CD14-positive monocyte (primary cell): ENCODE data around the gene COL15A1. TPM values are rescaled to one million over a fixed set of nuclear protein-coding genes. Genes with fewer than 3 reads are reported as not detected.
"Not testable (repeated sequence)": the region's sequence is repeated elsewhere in the genome, so short reads cannot be mapped to it uniquely, and the experiment has no call there.

Source experiments
- DNase-seq, 3 donors: peaks; one replicate each; pipeline ENCODE4 v3.0.0-alpha.2; 2011 to 2022
- H2AFZ ChIP-seq: 2 replicates; pipeline ENCODE4 v1.6.0; 2012; ENCODE audit warnings: mild to moderate bottlenecking, low read depth, low read length, inconsistent platforms; ENCODE audit not compliant: insufficient read depth, poor library complexity, severe bottlenecking
- H3K27ac ChIP-seq, 2 donors: 1 replicate in 1 of 2; 2 replicates in 1 of 2; pipeline ENCODE4 v1.5.1; 2012 to 2013; ENCODE audit warnings: low read length in 2 of 2, control low read depth in 1 of 2, inconsistent platforms in 1 of 2, low read depth in 1 of 2, mild to moderate bottlenecking in 1 of 2
- H3K27me3 ChIP-seq, 2 donors: one replicate each; pipeline versions ENCODE4 v1.6.0 to v1.6.1; 2011 to 2013; ENCODE audit warnings: low read length in 2 of 2; ENCODE audit not compliant: control insufficient read depth in 2 of 2, insufficient read depth in 2 of 2
- H3K36me3 ChIP-seq, 2 donors: replicated peaks in 1 of 2; 1 replicate in 1 of 2; 2 replicates in 1 of 2; pipeline versions ENCODE4 v1.5.1 to v1.6.1; 2012 to 2013; ENCODE audit warnings: low read length in 2 of 2, control low read depth in 1 of 2, inconsistent platforms in 1 of 2, mild to moderate bottlenecking in 1 of 2; ENCODE audit not compliant: insufficient read depth in 2 of 2, control insufficient read depth in 1 of 2
- H3K4me1 ChIP-seq, 2 donors: 1 replicate in 1 of 2; 2 replicates in 1 of 2; pipeline versions ENCODE4 v1.5.1 to v1.6.1; 2012 to 2013; ENCODE audit warnings: low read length in 2 of 2, control low read depth in 1 of 2, inconsistent platforms in 1 of 2, mild to moderate bottlenecking in 1 of 2, moderate library complexity in 1 of 2; ENCODE audit not compliant: insufficient read depth in 2 of 2, control insufficient read depth in 1 of 2
- H3K4me2 ChIP-seq: replicated peaks from 2 replicates; pipeline ENCODE3; 2012; ENCODE audit warnings: low read length, moderate library complexity, mild to moderate bottlenecking; ENCODE audit not compliant: poor library complexity, severe bottlenecking; ENCODE audit errors: extremely low read depth
- H3K4me3 ChIP-seq, 3 experiments: fragments of 200-600 bp in 1 of 3; sonication (generic) in 1 of 3; replicated peaks in 1 of 3; 1 replicate in 2 of 3; 2 replicates in 1 of 3; pipeline ENCODE4 v1.5.1; 2011 to 2013; ENCODE audit warnings: low read length in 3 of 3, mild to moderate bottlenecking in 3 of 3, control low read depth in 2 of 3, low read depth in 2 of 3, inconsistent platforms in 1 of 3, moderate library complexity in 1 of 3
- H3K79me2 ChIP-seq: 2 replicates; pipeline ENCODE4 v1.6.0; 2012; ENCODE audit warnings: mild to moderate bottlenecking, control low read depth, inconsistent platforms, low read length, moderate library complexity; ENCODE audit not compliant: insufficient read depth
- H3K9ac ChIP-seq: 2 replicates; pipeline ENCODE4 v1.6.0; 2017; ENCODE audit warnings: low read length, mild to moderate bottlenecking; ENCODE audit not compliant: insufficient read depth, poor library complexity, severe bottlenecking
- H3K9me3 ChIP-seq, 2 donors: replicated peaks in 1 of 2; 1 replicate in 1 of 2; 2 replicates in 1 of 2; pipeline versions ENCODE4 v1.5.1 to v1.6.1; 2012 to 2013; ENCODE audit warnings: low read length in 2 of 2, control low read depth in 1 of 2; ENCODE audit not compliant: control insufficient read depth in 1 of 2, insufficient read depth in 1 of 2
- H4K20me1 ChIP-seq: 2 replicates; pipeline ENCODE4 v1.6.0; 2012; ENCODE audit warnings: mild to moderate bottlenecking, low read length, control low read depth, moderate library complexity; ENCODE audit not compliant: insufficient read depth
- H3K27ac Mint-ChIP-seq, 7 donors: one replicate each; pipeline ENCODE4 v1.8.0; 2020; ENCODE audit warnings: mild to moderate bottlenecking in 7 of 7, mixed read lengths in 7 of 7, moderate library complexity in 6 of 7, inconsistent platforms in 2 of 7
- H3K27me3 Mint-ChIP-seq, 3 donors: one replicate each; pipeline ENCODE4 v1.8.0; 2021 to 2022; ENCODE audit warnings: low read depth in 3 of 3, mild to moderate bottlenecking in 3 of 3, mixed read lengths in 3 of 3, moderate library complexity in 3 of 3, inconsistent platforms in 1 of 3
- H3K36me3 Mint-ChIP-seq, 2 donors: one replicate each; pipeline ENCODE4 v1.8.0; 2020; ENCODE audit warnings: mixed read lengths in 2 of 2, inconsistent platforms in 1 of 2, mild to moderate bottlenecking in 1 of 2
- H3K4me1 Mint-ChIP-seq: one replicate; pipeline ENCODE4 v1.8.0; 2020; ENCODE audit warnings: mild to moderate bottlenecking, mixed read lengths
- H3K4me3 Mint-ChIP-seq, 2 donors: one replicate each; pipeline ENCODE4 v1.8.0; 2020; ENCODE audit warnings: mild to moderate bottlenecking in 2 of 2, mixed read lengths in 2 of 2, moderate library complexity in 1 of 2
- H3K9me3 Mint-ChIP-seq, 7 donors: one replicate each; pipeline ENCODE4 v1.8.0; 2020 to 2022; ENCODE audit warnings: mixed read lengths in 7 of 7, mild to moderate bottlenecking in 6 of 7, moderate library complexity in 6 of 7, inconsistent platforms in 2 of 7
- WGBS: methylation state at CpG from one replicate; pipeline ENCODE4 v1.1.5; 2013; ENCODE audit warnings: missing lambda C conversion rate; ENCODE audit not compliant: insufficient coverage; 5-methylcytosine and 5-hydroxymethylcytosine counted together
- intact Hi-C, 2 donors: fragments of 100-400 bp; cut with micrococcal nuclease; formaldehyde crosslinking; loops; one replicate each; pipeline versions ENCODE4 v1.15.0 to v1.15.1; 2023
- polyA plus RNA-seq, 3 donors: library from polyadenylated mRNA; depleted of rRNA in 1 of 3; unstranded in 2 of 3; stranded (reverse) in 1 of 3; fragments of 300-500 nt in 2 of 3; fragments of >200 nt in 1 of 3; fragmentation: Illumina TruSeq in 2 of 3; gene quantifications; 1 replicate in 2 of 3; 2 replicates in 1 of 3; pipeline ENCODE4 v1.2.3, GENCODE V29; 2012 to 2021
- TF ChIP-seq, protein P1 (sequence below): fragments of 200-600 bp; IDR thresholded peaks from one replicate; pipeline ENCODE4 v1.8.0; 2022; ENCODE audit warnings: antibody characterized with exemption, mild to moderate bottlenecking

Gene COL15A1
- polyA plus RNA-seq, 3 donors, result 0.03 to 0.14 (median 0.11) TPM

DNA sequence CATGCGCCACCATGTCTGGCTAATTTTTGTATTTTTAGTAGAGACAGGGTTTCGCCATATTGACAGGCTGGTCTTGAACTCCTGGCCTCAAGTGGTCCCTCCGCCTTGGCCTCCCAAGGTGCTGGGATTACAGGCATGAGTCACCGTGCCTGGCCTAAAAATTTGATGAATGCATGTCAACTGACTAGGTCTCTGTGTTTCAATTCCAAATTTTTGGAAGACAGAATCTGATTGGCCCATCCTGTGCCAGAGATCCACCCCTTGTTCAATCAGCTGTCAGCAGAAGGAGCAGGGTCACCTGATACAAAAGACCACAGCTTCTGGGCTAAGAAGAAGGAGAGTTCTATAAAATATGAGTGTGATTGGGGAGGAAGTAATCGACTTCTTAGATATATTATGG lies 43.5 kb upstream of the COL15A1 start:
- H3K4me3 ChIP-seq, result no peak overlapping the region
- H3K4me3 Mint-ChIP-seq, result no peak overlapping the region
- TF ChIP-seq, protein P1, sequence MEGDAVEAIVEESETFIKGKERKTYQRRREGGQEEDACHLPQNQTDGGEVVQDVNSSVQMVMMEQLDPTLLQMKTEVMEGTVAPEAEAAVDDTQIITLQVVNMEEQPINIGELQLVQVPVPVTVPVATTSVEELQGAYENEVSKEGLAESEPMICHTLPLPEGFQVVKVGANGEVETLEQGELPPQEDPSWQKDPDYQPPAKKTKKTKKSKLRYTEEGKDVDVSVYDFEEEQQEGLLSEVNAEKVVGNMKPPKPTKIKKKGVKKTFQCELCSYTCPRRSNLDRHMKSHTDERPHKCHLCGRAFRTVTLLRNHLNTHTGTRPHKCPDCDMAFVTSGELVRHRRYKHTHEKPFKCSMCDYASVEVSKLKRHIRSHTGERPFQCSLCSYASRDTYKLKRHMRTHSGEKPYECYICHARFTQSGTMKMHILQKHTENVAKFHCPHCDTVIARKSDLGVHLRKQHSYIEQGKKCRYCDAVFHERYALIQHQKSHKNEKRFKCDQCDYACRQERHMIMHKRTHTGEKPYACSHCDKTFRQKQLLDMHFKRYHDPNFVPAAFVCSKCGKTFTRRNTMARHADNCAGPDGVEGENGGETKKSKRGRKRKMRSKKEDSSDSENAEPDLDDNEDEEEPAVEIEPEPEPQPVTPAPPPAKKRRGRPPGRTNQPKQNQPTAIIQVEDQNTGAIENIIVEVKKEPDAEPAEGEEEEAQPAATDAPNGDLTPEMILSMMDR, result no peak
- H3K79me2 ChIP-seq, result no peaks in the 10 kb centered on the region
- intact Hi-C loops, result no loop called here
- WGBS, result 97% methylated on average over 4 of the region's 5 CpGs
- DNase-seq, result no peak
- no peaks in the 10 kb centered on the region for H3K36me3 Mint-ChIP-seq
- H3K27ac Mint-ChIP-seq, result no peak overlapping the region
- no peaks in the 10 kb centered on the region for H3K36me3 ChIP-seq
- no peak overlapping the region for H3K4me2 ChIP-seq
- no peaks in the 10 kb centered on the region for H3K9me3 ChIP-seq
- H3K9me3 Mint-ChIP-seq, result peaks cover 0 to 11% (median 3%) of the 10 kb centered on the region in 7 donors
- H3K27me3 ChIP-seq, result no peaks in the 10 kb centered on the region
- H2AFZ ChIP-seq, result no peak overlapping the region
- no peak overlapping the region for H3K27ac ChIP-seq
- peaks cover 0 to 9% (median 0%) of the 10 kb centered on the region in 3 donors for H3K27me3 Mint-ChIP-seq
- H3K4me1 ChIP-seq, result peaks cover 11 to 17% of the 10 kb centered on the region in 2 donors
- no peak overlapping the region for H3K9ac ChIP-seq
- H4K20me1 ChIP-seq, result no peaks in the 10 kb centered on the region
- peaks cover 29% of the 10 kb centered on the region for H3K4me1 Mint-ChIP-seq

- H3K9me3 Mint-ChIP-seq, result peaks cover 0 to 11% (median 3%) of the 10 kb centered on the region in 7 donors
- Histone ChIP-seq H3K27ac (no peak overlapping the region), H3K4me1 (peaks cover 11 to 17% of the 10 kb centered on the region in 2 donors), H3K9ac (no peak overlapping the region), H2AFZ (no peak overlapping the region), H3K9me3 (no peaks in the 10 kb centered on the region), H3K79me2 (no peaks in the 10 kb centered on the region), H3K4me2 (no peak overlapping the region), H3K36me3 (no peaks in the 10 kb centered on the region), H4K20me1 (no peaks in the 10 kb centered on the region), H3K4me3 (no peak overlapping the region), H3K27me3 (no peaks in the 10 kb centered on the region)
- peak overlapping the region in 1 of 7 donors; percentile 1 for H3K27ac Mint-ChIP-seq
- no CpG with 5 or more reads among the region's 3 CpGs for WGBS
- peaks cover 0 to 7% (median 0%) of the 10 kb centered on the region in 3 donors for H3K27me3 Mint-ChIP-seq
- no peak for DNase-seq
- TF ChIP-seq, protein P1, result no peak
- H3K36me3 Mint-ChIP-seq, result no peaks in the 10 kb centered on the region
- peaks cover 29% of the 10 kb centered on the region for H3K4me1 Mint-ChIP-seq
- H3K4me3 Mint-ChIP-seq, result no peak overlapping the region
- intact Hi-C loops, result no loop called here
These were observed 43.0 kb upstream of the COL15A1 start for GRCh38 chr9:98900725-98901124.

- H4K20me1 ChIP-seq, H3K9me3 ChIP-seq, H3K79me2 ChIP-seq, H3K4me3 ChIP-seq, DNase-seq, H3K4me2 ChIP-seq, intact Hi-C loops, H3K36me3 Mint-ChIP-seq, H3K27ac Mint-ChIP-seq, H3K27me3 ChIP-seq, H3K27me3 Mint-ChIP-seq, H2AFZ ChIP-seq, H3K27ac ChIP-seq, H3K4me3 Mint-ChIP-seq, H3K9me3 Mint-ChIP-seq, H3K36me3 ChIP-seq, H3K9ac ChIP-seq: not testable (repeated sequence)
- H3K4me1 ChIP-seq, result peaks cover 7 to 12% of the 10 kb centered on the region in 2 donors
- peaks cover 21% of the 10 kb centered on the region for H3K4me1 Mint-ChIP-seq
- 39% methylated on average over 2 of the region's 3 CpGs for WGBS
These were observed 41.9 kb upstream of the COL15A1 start for GRCh38 chr9:98901843-98902242.
